H1 (cell line): ENCODE data around the gene PRKCD.

ENCODE experiments used
- NANOG ChIP-seq: IDR thresholded peaks from 2 replicates; pipeline ENCODE4 v1.6.1; 2011; ENCODE audit warnings: low read length, low read depth, mild to moderate bottlenecking, inconsistent platforms; ENCODE audit not compliant: insufficient read depth, poor library complexity, severe bottlenecking
- NRF1 ChIP-seq: IDR thresholded peaks from 2 replicates; pipeline ENCODE4 v1.6.1; 2011; ENCODE audit warnings: mild to moderate bottlenecking, low read depth, low read length, improper control_type of control experiment
- POLR2AphosphoS5 ChIP-seq: IDR thresholded peaks from 2 replicates; pipeline ENCODE4 v1.6.1; 2011; ENCODE audit warnings: low read depth, low read length
- RAD21 ChIP-seq, 2 experiments: IDR thresholded peaks in 1 of 2; conservative IDR thresholded peaks in 1 of 2; 2 replicates each; pipeline ENCODE4 v1.6.1; 2011; ENCODE audit warnings: low read depth in 2 of 2, low read length in 2 of 2, improper control_type of control experiment in 1 of 2, inconsistent platforms in 1 of 2, mild to moderate bottlenecking in 1 of 2, moderate library complexity in 1 of 2
- RFX5 ChIP-seq: IDR thresholded peaks from 2 replicates; pipeline ENCODE4 v1.6.1; 2011; ENCODE audit warnings: low read depth, low read length, improper control_type of control experiment, borderline replicate concordance
- TF ChIP-seq, protein P1 (sequence below), 3 experiments: IDR thresholded peaks; 1 replicate in 2 of 3; 2 replicates in 1 of 3; pipeline versions ENCODE4 v1.5.1 to v1.6.1; 2011; ENCODE audit warnings: low read length in 3 of 3, mild to moderate bottlenecking in 3 of 3, inconsistent platforms in 2 of 3, low read depth in 1 of 3, moderate library complexity in 1 of 3; ENCODE audit not compliant: insufficient read depth in 1 of 3; ENCODE audit errors: control extremely low read depth in 1 of 3

DNA sequence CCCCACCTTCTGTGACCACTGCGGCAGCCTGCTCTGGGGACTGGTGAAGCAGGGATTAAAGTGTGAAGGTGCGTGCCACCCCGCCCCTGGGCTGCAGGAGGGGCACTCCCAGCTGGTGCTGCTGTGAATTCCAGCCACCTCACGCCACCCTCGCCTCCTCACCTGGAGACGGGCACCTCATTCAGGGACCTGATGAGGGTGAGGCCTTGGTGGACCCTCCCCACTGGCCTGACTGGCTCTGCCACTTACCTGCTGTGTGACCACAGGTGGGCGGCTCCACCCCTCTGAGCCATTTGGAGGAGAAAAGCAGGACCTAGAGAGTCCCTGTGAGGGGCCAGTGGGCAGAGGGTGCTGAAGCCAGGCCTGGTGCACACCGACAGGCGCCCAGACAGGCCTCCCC lies 22.5 kb downstream of the PRKCD start:
- TF ChIP-seq, protein P1, sequence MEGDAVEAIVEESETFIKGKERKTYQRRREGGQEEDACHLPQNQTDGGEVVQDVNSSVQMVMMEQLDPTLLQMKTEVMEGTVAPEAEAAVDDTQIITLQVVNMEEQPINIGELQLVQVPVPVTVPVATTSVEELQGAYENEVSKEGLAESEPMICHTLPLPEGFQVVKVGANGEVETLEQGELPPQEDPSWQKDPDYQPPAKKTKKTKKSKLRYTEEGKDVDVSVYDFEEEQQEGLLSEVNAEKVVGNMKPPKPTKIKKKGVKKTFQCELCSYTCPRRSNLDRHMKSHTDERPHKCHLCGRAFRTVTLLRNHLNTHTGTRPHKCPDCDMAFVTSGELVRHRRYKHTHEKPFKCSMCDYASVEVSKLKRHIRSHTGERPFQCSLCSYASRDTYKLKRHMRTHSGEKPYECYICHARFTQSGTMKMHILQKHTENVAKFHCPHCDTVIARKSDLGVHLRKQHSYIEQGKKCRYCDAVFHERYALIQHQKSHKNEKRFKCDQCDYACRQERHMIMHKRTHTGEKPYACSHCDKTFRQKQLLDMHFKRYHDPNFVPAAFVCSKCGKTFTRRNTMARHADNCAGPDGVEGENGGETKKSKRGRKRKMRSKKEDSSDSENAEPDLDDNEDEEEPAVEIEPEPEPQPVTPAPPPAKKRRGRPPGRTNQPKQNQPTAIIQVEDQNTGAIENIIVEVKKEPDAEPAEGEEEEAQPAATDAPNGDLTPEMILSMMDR (IDR thresholded peaks at IDR 0.05; ENCODE audit: control extremely low read depth in 1 of 3, insufficient read depth in 1 of 3, low read depth in 1 of 3, low read length in 3 of 3): no peak
- TF ChIP-seq RAD21 (IDR thresholded peaks at IDR 0.05 in 1 of 2, conservative IDR thresholded peaks at IDR 0.05 in 1 of 2; ENCODE audit: low read depth in 2 of 2, low read length in 2 of 2) (no peak), POLR2AphosphoS5 (no peak), RFX5 (no peak), NANOG (no peak), NRF1 (no peak)
